NCI-H2196 (cell line): ENCODE measurements around the gene SHANK2.

ENCODE experiments used
- DNase-seq: peaks from one replicate; lab custom pipeline; 2025; ENCODE audit not compliant: unreplicated experiment; lab: John Stamatoyannopoulos, UW

The SHANK2 gene

DNA sequence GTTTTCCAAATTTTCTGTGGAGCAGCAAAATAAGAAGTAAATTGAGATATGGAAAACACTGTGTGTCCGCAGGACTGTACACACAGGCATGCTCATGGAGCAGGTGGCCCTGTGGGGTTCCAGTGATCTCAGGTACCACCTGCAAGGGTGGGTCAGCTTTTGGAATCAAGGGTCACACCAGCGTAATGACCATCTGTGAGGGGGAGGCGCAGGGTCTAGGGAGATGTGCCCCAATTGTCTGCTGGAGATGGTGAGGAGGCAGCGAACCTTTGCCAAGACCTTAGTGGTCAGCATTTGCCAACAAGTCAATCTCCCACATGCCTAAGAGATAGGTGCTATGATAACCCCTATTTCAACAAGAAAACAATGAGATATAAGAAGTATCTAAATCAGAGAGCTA, 49.4 kb downstream of the SHANK2 start:
- no peak for DNase-seq

DNA sequence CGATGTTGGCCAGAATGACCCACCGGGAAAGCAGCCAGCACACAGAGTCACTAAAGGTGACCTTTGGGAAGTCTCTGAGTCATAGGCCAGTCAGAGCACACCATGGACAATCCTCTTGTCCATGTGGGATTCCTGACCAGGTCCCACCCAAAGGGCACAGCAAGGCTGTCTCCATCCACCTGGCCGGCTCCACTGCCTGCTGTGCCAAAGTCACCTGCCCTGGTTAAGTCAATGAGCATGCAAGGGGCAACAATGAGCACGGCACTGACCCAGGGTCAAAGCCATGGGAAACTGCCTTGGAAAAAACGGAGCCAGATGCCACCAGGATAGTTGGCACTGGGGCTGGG, 49.8 kb downstream of the SHANK2 start:
- DNase-seq, result no peak
